GM12878 (cell line): ENCODE measurements around the gene REEP6. TPM values are rescaled to one million over a fixed set of nuclear protein-coding genes. Genes with fewer than 3 reads are reported as not detected.

Source experiments
- ATF2 ChIP-seq: IDR thresholded peaks from 2 replicates; pipeline ENCODE4 v1.6.1; 2012; ENCODE audit warnings: low read length, inconsistent platforms
- CEBPZ ChIP-seq: fragments of 150-350 bp; IDR thresholded peaks from 2 replicates; pipeline ENCODE4 v1.6.1; 2016; ENCODE audit warnings: low read depth, low read length
- CREM ChIP-seq: IDR thresholded peaks from 2 replicates; pipeline ENCODE4 v1.6.1; 2014; ENCODE audit warnings: antibody characterized with exemption, low read depth
- CTCF ChIP-seq, 3 experiments: IDR thresholded peaks in 2 of 3; conservative IDR thresholded peaks in 1 of 3; 2 replicates each; pipeline ENCODE4 v1.5.1; 2011; ENCODE audit warnings: low read depth in 3 of 3, low read length in 3 of 3, mild to moderate bottlenecking in 3 of 3, control low read depth in 2 of 3, moderate library complexity in 2 of 3, inconsistent platforms in 1 of 3, mixed read lengths in 1 of 3; ENCODE audit not compliant: control insufficient read depth in 2 of 3, insufficient read depth in 1 of 3; ENCODE audit errors: extremely low read depth in 1 of 3
- ETV6 ChIP-seq, 2 experiments: fragments of 450-650 bp in 1 of 2; IDR thresholded peaks in 1 of 2; conservative IDR thresholded peaks in 1 of 2; 2 replicates each; pipeline ENCODE4 v1.6.1; 2014; ENCODE audit warnings: antibody characterized with exemption in 1 of 2, borderline replicate concordance in 1 of 2, low read depth in 1 of 2, mild to moderate bottlenecking in 1 of 2, moderate library complexity in 1 of 2
- KAT2A ChIP-seq: conservative IDR thresholded peaks from 2 replicates; pipeline ENCODE4 v1.6.1; 2011; ENCODE audit warnings: low read depth, low read length; ENCODE audit not compliant: control insufficient read depth
- NFYA ChIP-seq: IDR thresholded peaks from 2 replicates; pipeline ENCODE4 v1.6.1; 2011; ENCODE audit warnings: low read depth, mild to moderate bottlenecking, low read length, improper control_type of control experiment, borderline replicate concordance
- NKRF ChIP-seq: fragments of 450-650 bp; conservative IDR thresholded peaks from 2 replicates; pipeline ENCODE4 v1.6.1; 2017; ENCODE audit warnings: mild to moderate bottlenecking, moderate library complexity
- PAX5 ChIP-seq: IDR thresholded peaks from 2 replicates; pipeline ENCODE4 v1.6.1; 2011; ENCODE audit warnings: low read depth, low read length, borderline replicate concordance
- PAX8 ChIP-seq: fragments of 450-650 bp; IDR thresholded peaks from 2 replicates; pipeline ENCODE4 v1.6.1; 2017; ENCODE audit warnings: mild to moderate bottlenecking, moderate library complexity
- POLR2A ChIP-seq: IDR thresholded peaks from 2 replicates; pipeline ENCODE4 v1.6.1; 2011; ENCODE audit warnings: low read depth, mild to moderate bottlenecking, low read length
- RELB ChIP-seq: fragments of 450-650 bp; IDR thresholded peaks from 2 replicates; pipeline ENCODE4 v1.6.1; 2017; ENCODE audit warnings: low read depth, mild to moderate bottlenecking, moderate library complexity
- SIX5 ChIP-seq: IDR thresholded peaks from 2 replicates; pipeline ENCODE4 v1.6.1; 2011; ENCODE audit warnings: mild to moderate bottlenecking, low read depth, low read length, moderate library complexity; ENCODE audit not compliant: severe bottlenecking
- SKIL ChIP-seq: fragments of 450-650 bp; IDR thresholded peaks from 2 replicates; pipeline ENCODE4 v1.6.1; 2017; ENCODE audit warnings: mild to moderate bottlenecking, low read depth, inconsistent platforms; ENCODE audit not compliant: poor library complexity, severe bottlenecking
- SMARCA5 ChIP-seq: fragments of 450-650 bp; IDR thresholded peaks from 2 replicates; pipeline ENCODE4 v1.6.1; 2017; ENCODE audit warnings: mild to moderate bottlenecking
- polyA plus RNA-seq, 11 experiments: library from polyadenylated mRNA; depleted of rRNA in 4 of 11; unstranded in 6 of 11; stranded (reverse) in 5 of 11; fragments of >200 nt; fragmentation: Nextera tagmentation in 4 of 11; fragmentation: Illumina TruSeq in 1 of 11; extraction: Ambion mirVana in 4 of 11; extraction: Trizol in 1 of 11; gene quantifications; 1 replicate in 1 of 11; 2 replicates in 10 of 11; pipeline versions ENCODE4 v1.2.1 to v1.2.3, GENCODE V29; 2011 to 2016; ENCODE audit warnings: inconsistent platforms in 2 of 11, missing spikeins in 2 of 11, low read depth in 1 of 11
- total RNA-seq, 4 experiments: library from RNA; depleted of rRNA in 3 of 4; stranded (reverse); fragments of >200 nt in 3 of 4; fragmentation: Illumina TruSeq in 1 of 4; extraction: Trizol in 1 of 4; gene quantifications; 2 replicates each; pipeline versions ENCODE4 v1.2.1 to v1.2.3, GENCODE V29; 2013 to 2021

REEP6 gene
- total and polyA plus RNA-seq, 10 of the 15 experiments (the other 5 are each of a cell fraction or from before 2014, with no cell fraction given) = 0.06 to 1.1 (median 0.39) TPM; not detected in 2

- TF ChIP-seq ATF2 (no peak), POLR2A (no peak), SMARCA5 (peak; percentile 67), CTCF (IDR thresholded peaks at IDR 0.05 in 2 of 3, conservative IDR thresholded peaks at IDR 0.05 in 1 of 3; ENCODE audit: control insufficient read depth in 2 of 3, extremely low read depth in 1 of 3, insufficient read depth in 1 of 3, low read depth in 3 of 3, low read length in 3 of 3) (no peak), KAT2A (no peak), NKRF (peak; percentile 98), CREM (no peak), NFYA (no peak), CEBPZ (no peak), ETV6 (conservative IDR thresholded peaks at IDR 0.05 in 1 of 2, IDR thresholded peaks at IDR 0.05 in 1 of 2; ENCODE audit: borderline replicate concordance in 1 of 2, low read depth in 1 of 2) (no peak), SIX5 (no peak), PAX8 (no peak), SKIL (no peak), PAX5 (no peak), RELB (peak; percentile 61)
Measured at GRCh38 chr19:1490311-1491113, 469 bp upstream of the REEP6 start, which contains the start of gene PCSK4 (continued).
